AG09319 (cell line): ENCODE data around the gene SLC19A3.
A peak's percentile ranks its signal among the peaks of the same experiment; 100 is the strongest.

Experiments used
- DNase-seq: peaks from one replicate; pipeline ENCODE4 v3.0.0-alpha.2; 2010; ENCODE audit warnings: low read depth; ENCODE audit errors: extremely low read depth
- TF ChIP-seq, protein P1 (sequence below): IDR thresholded peaks from 2 replicates; pipeline ENCODE4 v1.5.1; 2011; ENCODE audit warnings: low read depth, mild to moderate bottlenecking, inconsistent platforms, low read length, moderate library complexity

SLC19A3 gene

DNA sequence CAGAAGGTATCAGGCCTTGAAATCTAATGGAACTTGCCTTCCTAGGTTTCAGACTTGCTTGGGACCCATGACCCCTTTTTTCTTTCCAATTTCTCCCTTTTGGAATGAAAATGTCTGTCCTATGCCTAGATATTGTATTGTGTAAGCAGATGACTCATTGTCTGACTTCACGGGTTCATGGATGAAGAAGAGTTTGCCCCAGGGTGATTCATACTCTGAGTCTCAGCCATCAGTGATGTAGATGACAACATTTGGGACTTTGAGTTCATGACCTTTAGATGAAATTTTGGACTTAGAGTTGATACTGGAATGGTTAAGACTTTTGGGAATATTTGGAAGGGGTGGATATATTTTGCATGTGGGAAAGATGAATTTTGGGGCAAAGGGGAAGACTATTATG, 62.4 kb downstream of the SLC19A3 start:
- TF ChIP-seq, protein P1, sequence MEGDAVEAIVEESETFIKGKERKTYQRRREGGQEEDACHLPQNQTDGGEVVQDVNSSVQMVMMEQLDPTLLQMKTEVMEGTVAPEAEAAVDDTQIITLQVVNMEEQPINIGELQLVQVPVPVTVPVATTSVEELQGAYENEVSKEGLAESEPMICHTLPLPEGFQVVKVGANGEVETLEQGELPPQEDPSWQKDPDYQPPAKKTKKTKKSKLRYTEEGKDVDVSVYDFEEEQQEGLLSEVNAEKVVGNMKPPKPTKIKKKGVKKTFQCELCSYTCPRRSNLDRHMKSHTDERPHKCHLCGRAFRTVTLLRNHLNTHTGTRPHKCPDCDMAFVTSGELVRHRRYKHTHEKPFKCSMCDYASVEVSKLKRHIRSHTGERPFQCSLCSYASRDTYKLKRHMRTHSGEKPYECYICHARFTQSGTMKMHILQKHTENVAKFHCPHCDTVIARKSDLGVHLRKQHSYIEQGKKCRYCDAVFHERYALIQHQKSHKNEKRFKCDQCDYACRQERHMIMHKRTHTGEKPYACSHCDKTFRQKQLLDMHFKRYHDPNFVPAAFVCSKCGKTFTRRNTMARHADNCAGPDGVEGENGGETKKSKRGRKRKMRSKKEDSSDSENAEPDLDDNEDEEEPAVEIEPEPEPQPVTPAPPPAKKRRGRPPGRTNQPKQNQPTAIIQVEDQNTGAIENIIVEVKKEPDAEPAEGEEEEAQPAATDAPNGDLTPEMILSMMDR, result no peak
- peak; percentile 34 for DNase-seq

DNA sequence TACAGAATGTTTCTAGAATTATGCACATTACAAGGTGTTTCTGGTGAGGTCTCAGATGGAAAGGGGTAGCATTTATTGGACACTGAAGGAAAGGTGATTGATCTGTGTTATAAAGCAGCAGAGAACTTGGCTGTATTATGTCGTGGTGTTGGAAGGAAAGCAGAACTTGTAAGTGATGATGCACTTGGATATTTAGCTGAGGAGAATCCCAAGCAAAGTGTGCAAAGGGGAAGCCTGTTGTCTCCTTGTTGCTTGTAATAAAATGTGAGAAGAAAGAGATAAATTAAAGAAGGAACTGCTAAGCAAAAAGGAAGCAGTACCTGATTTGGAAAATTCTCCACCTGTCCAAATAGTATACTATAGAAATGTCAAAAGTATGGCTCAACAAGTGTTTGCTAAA, 63.4 kb downstream of the SLC19A3 start:
- DNase-seq, result no peak
- TF ChIP-seq, protein P1, result no peak

DNA sequence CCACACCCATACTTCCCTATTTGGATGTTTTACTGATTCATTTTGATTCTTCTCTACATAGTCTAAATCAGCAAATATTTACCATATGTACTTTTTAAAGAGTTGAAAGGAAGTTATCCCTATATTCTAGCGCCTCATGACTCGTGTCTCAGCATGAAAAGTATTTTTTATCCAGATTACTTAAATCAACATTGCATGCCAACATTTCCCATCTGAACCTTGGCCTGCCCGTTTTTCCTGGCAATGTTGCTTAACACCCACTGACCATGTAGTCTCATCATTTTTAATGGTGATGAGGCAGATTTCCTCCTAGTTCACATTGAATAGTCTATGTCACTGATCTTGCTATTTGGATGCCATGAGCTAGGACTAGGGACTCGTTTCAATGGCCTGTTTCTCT, 64.4 kb downstream of the SLC19A3 start:
- DNase-seq, result peak; percentile 12
- TF ChIP-seq, protein P1, result no peak

DNA sequence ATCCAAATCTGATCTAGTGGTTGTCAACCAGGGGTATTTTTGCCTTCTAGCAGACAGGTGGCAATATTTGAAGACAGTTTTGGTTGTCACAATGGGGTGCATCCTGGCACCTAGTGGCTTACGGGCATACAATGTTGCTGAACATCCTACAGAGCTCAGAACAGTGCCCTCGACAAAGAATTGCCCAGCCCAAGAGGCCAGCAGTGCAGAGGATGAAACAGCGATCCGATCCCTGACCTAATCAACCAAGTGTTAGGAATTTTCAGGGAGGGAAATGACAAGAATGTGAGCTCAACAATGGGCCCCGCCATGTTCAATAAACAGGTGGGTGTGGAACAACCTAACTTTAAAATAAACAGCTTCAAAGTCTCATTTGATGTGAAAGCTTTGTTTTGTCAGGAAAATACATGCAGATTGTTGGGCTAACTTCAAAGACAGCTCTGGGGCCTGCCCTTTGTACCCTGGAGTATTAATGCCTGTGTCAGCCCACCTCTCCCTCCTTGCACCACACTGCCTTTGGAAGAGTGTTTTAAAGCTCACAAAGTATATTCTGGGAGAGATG, 73.8 kb downstream of the SLC19A3 start:
- TF ChIP-seq, protein P1, result no peak
- no peak for DNase-seq

- TF ChIP-seq, protein P1, result no peak
- no peak for DNase-seq
Observed at GRCh38 chr2:227642656-227643055, 75.2 kb downstream of the SLC19A3 start.

GRCh38 chr2:227634201-227634600, 83.6 kb downstream of the SLC19A3 start:
- TF ChIP-seq, protein P1, result no peak
- DNase-seq, result no peak
